ENCODE data around the gene DDX52. TPM values are rescaled to one million over a fixed set of nuclear protein-coding genes. Genes with fewer than 3 reads are reported as not detected.
A peak's percentile ranks its signal among the peaks of the same experiment; 100 is the strongest.
"Not testable (repeated sequence)": the region's sequence is repeated elsewhere in the genome, so short reads cannot be mapped to it uniquely, and the experiment has no call there.

DDX52 gene
- total RNA-seq, 1 experiment from 2014 or later: 65.4 TPM

GRCh38 chr17:37637956-37638355, 5.3 kb downstream of the DDX52 start:
- Histone ChIP-seq H4K8ac (replicated peaks; ENCODE audit: insufficient read length, low read depth, low read length) (no peak overlapping the region), H2BK120ac (ENCODE audit: low read depth, low read length, poor library complexity, severe bottlenecking) (no peak overlapping the region), H3K27me3 (ENCODE audit: insufficient read depth, low read length) (no peaks in the 10 kb centered on the region), H2BK15ac (ENCODE audit: low read depth, low read length) (no peak overlapping the region), H3T11ph (ENCODE audit: low read length) (no peak overlapping the region), H2BK5ac (ENCODE audit: insufficient read length, low read length) (no peak overlapping the region), H4K5ac (ENCODE audit: insufficient read length, low read depth, low read length) (no peak overlapping the region), H3K4ac (ENCODE audit: low read depth, low read length) (no peak overlapping the region), H4K91ac (ENCODE audit: insufficient read length, low read depth, low read length) (no peak overlapping the region), H4K20me1 (ENCODE audit: control insufficient read depth, insufficient read depth, insufficient read length) (no peaks in the 10 kb centered on the region), H2AK5ac (ENCODE audit: insufficient read length, low read length) (no peak overlapping the region), H2BK20ac (ENCODE audit: low read depth, low read length, poor library complexity, severe bottlenecking) (peak overlapping the region; percentile 45), H3K18ac (ENCODE audit: insufficient read length, low read depth, low read length) (no peak overlapping the region), H3K9me3 (ENCODE audit: control insufficient read depth, low read depth, low read length) (no peaks in the 10 kb centered on the region), H2BK12ac (ENCODE audit: insufficient read length, low read depth, low read length) (no peak overlapping the region), H2AFZ (ENCODE audit: low read length) (no peak overlapping the region), H3K9ac (ENCODE audit: extremely low read depth, insufficient read length, low read length) (no peak overlapping the region), H3K56ac (ENCODE audit: insufficient read length, low read depth, low read length) (no peak overlapping the region), H3K14ac (ENCODE audit: insufficient read depth, low read length) (no peak overlapping the region), H3K4me2 (ENCODE audit: insufficient read depth, insufficient read length, low read length) (no peak overlapping the region), H3K23ac (ENCODE audit: insufficient read length, low read depth, low read length) (no peak overlapping the region), H3K79me1 (ENCODE audit: insufficient read depth, low read depth, low read length, poor library complexity, severe bottlenecking) (peaks cover 2% of the 10 kb centered on the region), H3K4me1 (ENCODE audit: insufficient read depth, low read length) (no peaks in the 10 kb centered on the region), H3K27ac (ENCODE audit: insufficient read length, low read depth, low read length) (no peak overlapping the region), H3K23me2 (ENCODE audit: insufficient read length, low read depth, low read length, poor library complexity, severe bottlenecking) (no peaks in the 10 kb centered on the region), H3K79me2 (ENCODE audit: insufficient read depth, low read length) (peaks cover 7% of the 10 kb centered on the region; the same call in 1 of the 2 replicates)
- Mint-ChIP-seq H3K27me3 (ENCODE audit: low read depth) (no peaks in the 10 kb centered on the region), H3K9me3 (no peaks in the 10 kb centered on the region), H3K27ac (no peak overlapping the region), H3K36me3 (ENCODE audit: insufficient read depth in 1 of 3, low read depth in 3 of 3) (peaks cover 26 to 72% (median 70%) of the 10 kb centered on the region in 3 experiments; a peak in 6 of 7 replicates), H3K4me3 (no peak overlapping the region), H3K4me1 (peaks cover 4 to 9% of the 10 kb centered on the region in 2 experiments)
- no peak for TF ChIP-seq CTCF (conservative IDR thresholded peaks at IDR 0.05)
- DNase-seq: no peak

GRCh38 chr17:37616430-37616829, 26.8 kb downstream of the DDX52 start:
- not testable (repeated sequence) for H3K27ac Mint-ChIP-seq; H2BK12ac ChIP-seq (ENCODE audit: insufficient read length, low read depth, low read length); H3K9me3 Mint-ChIP-seq; H3K4ac ChIP-seq (ENCODE audit: low read depth, low read length); H2BK120ac ChIP-seq (ENCODE audit: low read depth, low read length, poor library complexity, severe bottlenecking); H2BK20ac ChIP-seq (ENCODE audit: low read depth, low read length, poor library complexity, severe bottlenecking); H2BK5ac ChIP-seq (ENCODE audit: insufficient read length, low read length); H2AK5ac ChIP-seq (ENCODE audit: insufficient read length, low read length); H3K14ac ChIP-seq (ENCODE audit: insufficient read depth, low read length); H3K79me2 ChIP-seq (ENCODE audit: insufficient read depth, low read length); H3K18ac ChIP-seq (ENCODE audit: insufficient read length, low read depth, low read length); H3K23me2 ChIP-seq (ENCODE audit: insufficient read length, low read depth, low read length, poor library complexity, severe bottlenecking); H3K27me3 Mint-ChIP-seq (ENCODE audit: low read depth); H4K5ac ChIP-seq (ENCODE audit: insufficient read length, low read depth, low read length); H3K23ac ChIP-seq (ENCODE audit: insufficient read length, low read depth, low read length); H4K8ac ChIP-seq (replicated peaks; ENCODE audit: insufficient read length, low read depth, low read length); DNase-seq; H3K27me3 ChIP-seq (ENCODE audit: insufficient read depth, low read length); H3K4me3 Mint-ChIP-seq; H4K20me1 ChIP-seq (ENCODE audit: control insufficient read depth, insufficient read depth, insufficient read length); H3K56ac ChIP-seq (ENCODE audit: insufficient read length, low read depth, low read length); H3K4me1 ChIP-seq (ENCODE audit: insufficient read depth, low read length); H2BK15ac ChIP-seq (ENCODE audit: low read depth, low read length); H3K4me1 Mint-ChIP-seq; H3K9ac ChIP-seq (ENCODE audit: extremely low read depth, insufficient read length, low read length); H3K4me2 ChIP-seq (ENCODE audit: insufficient read depth, insufficient read length, low read length); H4K91ac ChIP-seq (ENCODE audit: insufficient read length, low read depth, low read length); H3K79me1 ChIP-seq (ENCODE audit: insufficient read depth, low read depth, low read length, poor library complexity, severe bottlenecking); H2AFZ ChIP-seq (ENCODE audit: low read length); H3T11ph ChIP-seq (ENCODE audit: low read length); H3K9me3 ChIP-seq (ENCODE audit: control insufficient read depth, low read depth, low read length); H3K27ac ChIP-seq (ENCODE audit: insufficient read length, low read depth, low read length)
- peaks cover 6 to 66% (median 47%) of the 10 kb centered on the region in 3 experiments; a peak in 5 of 7 replicates for H3K36me3 Mint-ChIP-seq (ENCODE audit: insufficient read depth in 1 of 3, low read depth in 3 of 3)
- no CpG with 5 or more reads among the region's 6 CpGs for WGBS (ENCODE audit: extremely low coverage, insufficient read length, low lambda C conversion rate)

All from H9 (cell line).